Neuron (in vitro differentiated cells): ENCODE measurements around the gene MARF1.
A peak's percentile ranks its signal among the peaks of the same experiment; 100 is the strongest.
"Not testable (repeated sequence)": the region's sequence is repeated elsewhere in the genome, so short reads cannot be mapped to it uniquely, and the experiment has no call there.

Experiments
- H2AFZ ChIP-seq: one replicate; pipeline ENCODE4 v1.6.1; 2013; ENCODE audit warnings: low read depth, mild to moderate bottlenecking, inconsistent platforms, low read length, moderate library complexity
- H3K27me3 ChIP-seq: one replicate; pipeline ENCODE4 v1.6.1; 2013; ENCODE audit warnings: low read length; ENCODE audit not compliant: insufficient read depth
- H3K36me3 ChIP-seq: one replicate; pipeline ENCODE4 v1.6.1; 2013; ENCODE audit warnings: low read length; ENCODE audit not compliant: insufficient read depth
- H3K4me1 ChIP-seq: one replicate; pipeline ENCODE4 v1.6.1; 2013; ENCODE audit warnings: low read length; ENCODE audit not compliant: insufficient read depth
- H3K4me3 ChIP-seq: 2 replicates; pipeline ENCODE4 v1.5.1; 2013; ENCODE audit warnings: mild to moderate bottlenecking, low read length, moderate library complexity
- H3K9me3 ChIP-seq: one replicate; pipeline ENCODE4 v1.6.1; 2013; ENCODE audit warnings: low read length

MARF1 gene

DNA sequence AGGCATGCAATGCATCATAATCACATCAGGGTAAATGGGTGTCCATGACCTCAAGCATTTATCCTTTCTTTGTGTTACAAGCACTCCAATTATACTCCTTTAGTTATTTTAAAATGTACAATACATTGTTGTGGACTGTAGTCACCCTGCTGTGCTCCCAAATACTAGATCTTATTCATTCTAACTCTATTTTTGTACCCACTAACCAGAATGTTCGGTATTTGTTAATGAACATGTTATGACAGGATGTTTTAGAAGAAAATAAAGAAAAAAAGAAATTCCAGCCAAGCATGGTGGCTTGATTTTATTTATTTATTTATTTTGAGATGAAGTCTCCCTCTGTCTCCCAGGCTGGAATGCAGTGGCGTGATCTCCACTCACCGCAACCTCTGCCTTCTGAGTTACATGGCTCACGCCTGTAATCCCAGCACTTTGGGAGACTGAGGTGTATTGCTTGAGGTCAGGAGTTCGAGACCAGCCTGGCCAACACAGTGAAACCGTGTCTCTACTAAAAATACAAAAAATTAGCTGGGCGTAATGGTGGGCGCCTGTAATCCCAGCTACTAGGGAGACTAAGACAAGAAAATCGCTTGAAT lies 5.3 kb upstream of the MARF1 start:
- Histone ChIP-seq H3K4me3 (no peak overlapping the region), H3K4me1 (peaks cover 19% of the 10 kb centered on the region), H3K36me3 (peaks cover 3% of the 10 kb centered on the region), H3K9me3 (no peaks in the 10 kb centered on the region), H2AFZ (no peak overlapping the region), H3K27me3 (no peaks in the 10 kb centered on the region)

GRCh38 chr16:15647294-15648014 lies 4.5 kb upstream of the MARF1 start:
- no peak overlapping the region for H2AFZ ChIP-seq
- H3K36me3 ChIP-seq, result peaks cover 3% of the 10 kb centered on the region
- no peak overlapping the region for H3K4me3 ChIP-seq
- H3K9me3 ChIP-seq, result no peaks in the 10 kb centered on the region
- peaks cover 17% of the 10 kb centered on the region for H3K4me1 ChIP-seq
- H3K27me3 ChIP-seq, result no peaks in the 10 kb centered on the region

GRCh38 chr16:15646557-15647293 lies 3.8 kb upstream of the MARF1 start:
- not testable (repeated sequence) for H2AFZ ChIP-seq, H3K36me3 ChIP-seq, H3K9me3 ChIP-seq, H3K4me3 ChIP-seq, H3K27me3 ChIP-seq
- peaks cover 20% of the 10 kb centered on the region for H3K4me1 ChIP-seq

- H3K36me3 ChIP-seq, H3K4me3 ChIP-seq, H2AFZ ChIP-seq, H3K9me3 ChIP-seq, H3K27me3 ChIP-seq: not testable (repeated sequence)
- H3K4me1 ChIP-seq, result peaks cover 19% of the 10 kb centered on the region
Measured at GRCh38 chr16:15644962-15645465, 2.1 kb upstream of the MARF1 start.

- Histone ChIP-seq H3K4me1 (peaks cover 19% of the 10 kb centered on the region), H3K27me3 (no peaks in the 10 kb centered on the region), H2AFZ (peak overlapping the region; percentile 85), H3K9me3 (no peaks in the 10 kb centered on the region), H3K36me3 (no peaks in the 10 kb centered on the region), H3K4me3 (peak overlapping the region; percentile 95)
Measured at GRCh38 chr16:15644267-15644961, 1.5 kb upstream of the MARF1 start.

GRCh38 chr16:15643946-15644250 lies 944 bp upstream of the MARF1 start:
- Histone ChIP-seq H3K9me3 (no peaks in the 10 kb centered on the region), H2AFZ (peak overlapping the region; percentile 85), H3K4me3 (peak overlapping the region; percentile 95), H3K27me3 (no peaks in the 10 kb centered on the region), H3K36me3 (peaks cover 2% of the 10 kb centered on the region), H3K4me1 (peaks cover 19% of the 10 kb centered on the region)

GRCh38 chr16:15642557-15643047 lies 352 bp downstream of the MARF1 start:
- H2AFZ ChIP-seq, result peak overlapping the region; percentile 85
- no peaks in the 10 kb centered on the region for H3K9me3 ChIP-seq
- H3K4me3 ChIP-seq, result peak overlapping the region; percentile 88
- no peaks in the 10 kb centered on the region for H3K27me3 ChIP-seq
- peaks cover 19% of the 10 kb centered on the region for H3K4me1 ChIP-seq
- H3K36me3 ChIP-seq, result peaks cover 14% of the 10 kb centered on the region

GRCh38 chr16:15641753-15642556 lies 999 bp downstream of the MARF1 start:
- no peak overlapping the region for H2AFZ ChIP-seq
- peaks cover 19% of the 10 kb centered on the region for H3K4me1 ChIP-seq
- peaks cover 21% of the 10 kb centered on the region for H3K36me3 ChIP-seq
- no peaks in the 10 kb centered on the region for H3K9me3 ChIP-seq
- peak overlapping the region; percentile 88 for H3K4me3 ChIP-seq
- H3K27me3 ChIP-seq, result no peaks in the 10 kb centered on the region

DNA sequence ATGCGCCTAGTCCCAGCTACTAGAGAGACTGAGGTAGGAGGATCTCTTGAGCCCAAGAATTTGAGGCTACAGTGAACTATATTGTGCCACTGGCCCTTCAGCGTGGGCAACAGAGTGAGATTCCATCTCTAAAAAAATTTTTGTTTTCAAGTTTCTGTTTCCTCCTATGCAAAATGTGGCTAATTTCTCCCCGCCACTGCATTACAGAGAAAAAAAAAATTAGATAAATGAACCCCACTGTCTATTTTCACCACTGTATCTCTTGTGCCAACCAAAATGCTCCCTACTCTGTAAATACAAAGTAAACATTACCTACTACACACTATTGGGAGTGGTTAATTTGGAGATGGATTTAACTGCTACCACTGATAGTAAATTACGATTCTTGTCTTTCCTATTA lies 2.0 kb downstream of the MARF1 start:
- H3K9me3 ChIP-seq, result no peaks in the 10 kb centered on the region
- no peak overlapping the region for H3K4me3 ChIP-seq
- peaks cover 19% of the 10 kb centered on the region for H3K4me1 ChIP-seq
- peaks cover 31% of the 10 kb centered on the region for H3K36me3 ChIP-seq
- no peaks in the 10 kb centered on the region for H3K27me3 ChIP-seq
- no peak overlapping the region for H2AFZ ChIP-seq

DNA sequence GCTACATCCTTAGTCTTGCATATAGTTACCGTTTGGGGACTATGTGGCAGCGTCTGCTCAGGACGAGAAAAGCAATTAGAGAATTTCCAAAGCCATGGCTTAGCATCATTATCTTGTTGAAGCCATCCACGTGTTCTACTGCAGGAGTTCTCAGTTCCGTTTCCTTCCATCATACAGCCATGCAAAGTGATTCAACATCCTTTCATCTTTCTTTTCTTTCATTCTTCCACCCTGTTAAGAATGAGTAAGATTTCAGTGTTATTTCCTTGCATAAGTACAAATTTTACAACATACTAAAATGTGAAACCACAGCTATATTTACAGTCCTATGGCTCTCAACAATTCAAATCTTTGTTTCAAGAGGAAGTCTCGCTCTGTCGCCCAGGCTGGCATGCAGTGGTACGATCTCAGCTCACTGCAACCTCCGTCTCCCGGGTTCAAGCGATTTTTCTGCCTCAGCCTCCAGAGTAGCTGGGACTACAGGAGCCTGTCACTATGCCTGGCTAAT lies 3.8 kb downstream of the MARF1 start:
- no peak overlapping the region for H2AFZ ChIP-seq
- H3K9me3 ChIP-seq, result no peaks in the 10 kb centered on the region
- peaks cover 16% of the 10 kb centered on the region for H3K4me1 ChIP-seq
- no peaks in the 10 kb centered on the region for H3K27me3 ChIP-seq
- H3K36me3 ChIP-seq, result peaks cover 49% of the 10 kb centered on the region
- no peak overlapping the region for H3K4me3 ChIP-seq

GRCh38 chr16:15636392-15636873 lies 6.5 kb downstream of the MARF1 start:
- no peak overlapping the region for H2AFZ ChIP-seq
- H3K9me3 ChIP-seq, result no peaks in the 10 kb centered on the region
- no peaks in the 10 kb centered on the region for H3K27me3 ChIP-seq
- H3K4me1 ChIP-seq, result peaks cover 3% of the 10 kb centered on the region
- peaks cover 73% of the 10 kb centered on the region for H3K36me3 ChIP-seq
- H3K4me3 ChIP-seq, result no peak overlapping the region

DNA sequence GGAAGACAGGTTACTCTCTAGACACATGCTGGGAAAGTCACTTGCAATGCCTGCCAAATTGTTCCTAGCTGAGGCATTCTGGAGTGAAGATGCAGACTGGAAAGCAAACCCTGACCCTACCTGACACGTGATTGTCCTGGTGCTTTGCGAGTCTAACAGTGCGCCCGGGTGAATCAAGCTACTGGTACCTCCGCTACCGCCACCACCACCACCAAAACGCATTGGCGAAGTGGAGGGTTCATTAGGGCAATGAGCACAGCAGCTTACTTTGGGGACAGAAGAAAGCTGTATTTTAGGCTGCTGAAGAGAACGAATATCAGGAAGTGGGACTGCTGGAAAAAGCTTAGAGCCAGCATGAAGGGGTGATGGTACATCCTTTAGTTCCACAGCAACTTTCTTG lies 7.0 kb downstream of the MARF1 start:
- Histone ChIP-seq H3K36me3 (peaks cover 77% of the 10 kb centered on the region), H2AFZ (no peak overlapping the region), H3K4me1 (no peaks in the 10 kb centered on the region), H3K4me3 (no peak overlapping the region), H3K9me3 (no peaks in the 10 kb centered on the region), H3K27me3 (no peaks in the 10 kb centered on the region)
